GM20431 (cell line): Measurements from ENCODE around the gene ENTHD1.
"Not testable (repeated sequence)": the region's sequence is repeated elsewhere in the genome, so short reads cannot be mapped to it uniquely, and the experiment has no call there.

Experiments
- in situ Hi-C: fragments of 300-500 bp; cut with MseI, MboI; formaldehyde crosslinking; loops from one replicate; pipeline ENCODE4 v1.15.0; 2020; ENCODE audit warnings: low sequenced_read_pairs; ENCODE audit not compliant: unreplicated experiment

The ENTHD1 gene

GRCh38 chr22:39859903-39860588 is 33.5 kb downstream of the ENTHD1 start:
- in situ Hi-C loops = no loop called here

GRCh38 chr22:39856588-39856987 is 37.0 kb downstream of the ENTHD1 start:
- in situ Hi-C loops = no loop called here

GRCh38 chr22:39852799-39853198 is 40.8 kb downstream of the ENTHD1 start:
- in situ Hi-C loops = no loop called here

- in situ Hi-C loops = no loop called here
Measured at GRCh38 chr22:39851606-39852315, 41.8 kb downstream of the ENTHD1 start.

GRCh38 chr22:39847477-39847876 is 46.1 kb downstream of the ENTHD1 start:
- in situ Hi-C loops = no loop called here

- in situ Hi-C loops = not testable (repeated sequence)
Measured at GRCh38 chr22:39846539-39846938, 47.0 kb downstream of the ENTHD1 start.

- in situ Hi-C loops = no loop called here
Measured at GRCh38 chr22:39845529-39845928, 48.0 kb downstream of the ENTHD1 start.

- in situ Hi-C loops = no loop called here
Measured at GRCh38 chr22:39839917-39840510, 53.5 kb downstream of the ENTHD1 start.

- in situ Hi-C loops = no loop called here
Measured at GRCh38 chr22:39839204-39839603, 54.4 kb downstream of the ENTHD1 start.

- in situ Hi-C loops = no loop called here
Measured at GRCh38 chr22:39833610-39834009, 60.0 kb downstream of the ENTHD1 start.

GRCh38 chr22:39833093-39833492 is 60.5 kb downstream of the ENTHD1 start:
- in situ Hi-C loops = no loop called here

- in situ Hi-C loops = no loop called here
Measured at GRCh38 chr22:39832627-39833074, 60.9 kb downstream of the ENTHD1 start.

- in situ Hi-C loops = no loop called here
Measured at GRCh38 chr22:39825661-39826102, 67.9 kb downstream of the ENTHD1 start.

- in situ Hi-C loops = no loop called here
Measured at GRCh38 chr22:39821008-39821407, 72.6 kb downstream of the ENTHD1 start.

GRCh38 chr22:39820256-39820655 is 73.3 kb downstream of the ENTHD1 start:
- in situ Hi-C loops = no loop called here

- in situ Hi-C loops = no loop called here
Measured at GRCh38 chr22:39819429-39819828, 74.1 kb downstream of the ENTHD1 start.

- in situ Hi-C loops = no loop called here
Measured at GRCh38 chr22:39818094-39818493, 75.5 kb downstream of the ENTHD1 start.

GRCh38 chr22:39815932-39816331 is 77.6 kb downstream of the ENTHD1 start:
- in situ Hi-C loops = no loop called here

- in situ Hi-C loops = no loop called here
Measured at GRCh38 chr22:39814899-39815298, 78.7 kb downstream of the ENTHD1 start.

- in situ Hi-C loops = no loop called here
Measured at GRCh38 chr22:39809772-39810557, 83.6 kb downstream of the ENTHD1 start.
